ENCODE measurements around the gene GGN. TPM values are rescaled to one million over a fixed set of nuclear protein-coding genes. Genes with fewer than 3 reads are reported as not detected.

GGN gene
- total and polyA plus RNA-seq, 9 of the 15 experiments (the other 6 are each of a cell fraction or from before 2014, with no cell fraction given), result 0.15 to 0.33 TPM; not detected in 7

GRCh38 chr19:38336638-38337359 is 51.0 kb downstream of the GGN start (continued):
- TF ChIP-seq CHAMP1 (IDR thresholded peaks at IDR 0.05), result no peak
- no peak for TF ChIP-seq ZNF239 (CRISPR knock-in tag; IDR thresholded peaks at IDR 0.05)
- no peak for TF ChIP-seq HMG20B (CRISPR knock-in tag; IDR thresholded peaks at IDR 0.05)
- no peak; the same call in 1 of the 2 replicates for TF ChIP-seq ELF4 (CRISPR knock-in tag; IDR thresholded peaks at IDR 0.05)
- TF ChIP-seq SMARCC2 (IDR thresholded peaks at IDR 0.05; ENCODE audit: low read depth), result no peak
- TF ChIP-seq FOXO4 (CRISPR knock-in tag; IDR thresholded peaks at IDR 0.05), result no peak
- no peak for TF ChIP-seq POLR3G (IDR thresholded peaks at IDR 0.05; ENCODE audit: extremely low read depth, insufficient read length, insufficient replicate concordance)
- no peak for TF ChIP-seq XRCC4 (IDR thresholded peaks at IDR 0.05; ENCODE audit: extremely low read depth, insufficient read depth, insufficient read length)
- no peak for TF ChIP-seq ZBTB9 (CRISPR knock-in tag; IDR thresholded peaks at IDR 0.05)
- 0 out of 2 replicates have a peak, but pooled peaks have one; percentile 9 for TF ChIP-seq SMC3 (conservative IDR thresholded peaks at IDR 0.05; ENCODE audit: insufficient read depth, low read depth, low read length)
- TF ChIP-seq GABPB2 (CRISPR knock-in tag; conservative IDR thresholded peaks at IDR 0.05), result no peak
- 0 out of 2 replicates have a peak, but pooled peaks have one; percentile 30 for TF ChIP-seq LEF1 (IDR thresholded peaks at IDR 0.05)
- TF ChIP-seq ZNF217 (CRISPR knock-in tag; IDR thresholded peaks at IDR 0.05), result no peak
- no peak for TF ChIP-seq MLX (CRISPR knock-in tag; conservative IDR thresholded peaks at IDR 0.05)
- TF ChIP-seq ZNF766 (CRISPR knock-in tag; conservative IDR thresholded peaks at IDR 0.05), result no peak
- TF ChIP-seq RHOXF2B (CRISPR knock-in tag; conservative IDR thresholded peaks at IDR 0.05), result no peak
- TF ChIP-seq ZNF347 (CRISPR knock-in tag; IDR thresholded peaks at IDR 0.05; ENCODE audit: low read depth), result no peak
- TF ChIP-seq GABPB1 (CRISPR knock-in tag; IDR thresholded peaks at IDR 0.05), result no peak; the same call in 1 of the 2 replicates
- no peak for TF ChIP-seq NEUROD1 (IDR thresholded peaks at IDR 0.05; ENCODE audit: borderline replicate concordance, low read depth, low read length, partially characterized antibody)
- TF ChIP-seq POLR2AphosphoS5 (IDR thresholded peaks at IDR 0.05; ENCODE audit: control insufficient read depth, insufficient read depth, low read depth, low read length), result no peak
- no peak for TF ChIP-seq PRMT5 (CRISPR knock-in tag; IDR thresholded peaks at IDR 0.05)

All from K562 (cell line).